ENCODE results near the gene GFRA4. TPM values are rescaled to one million over a fixed set of nuclear protein-coding genes. Genes with fewer than 3 reads are reported as not detected.

The GFRA4 gene
- total RNA-seq, 1 experiment from 2014 or later, result not detected

DNA sequence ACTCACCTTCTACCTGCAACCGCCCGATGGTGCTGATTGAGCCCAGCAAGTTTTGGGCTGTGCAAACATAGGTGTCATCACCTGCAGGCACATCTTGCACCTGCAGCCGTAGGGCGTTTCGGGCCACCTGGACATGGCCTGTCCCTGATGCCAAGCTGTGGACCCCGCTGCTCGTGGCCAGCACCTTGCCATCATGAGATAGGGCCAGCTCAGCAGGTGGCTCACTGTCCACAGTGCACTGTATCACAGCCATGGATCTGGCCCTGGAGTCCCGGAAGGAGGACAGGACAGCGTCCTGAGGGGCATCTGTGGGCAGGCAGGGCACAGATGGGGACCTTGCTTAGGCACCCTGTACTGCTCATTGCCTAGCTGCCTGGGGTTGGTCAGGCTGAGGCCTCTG is 28.7 kb upstream of the GFRA4 start:
- H3K27ac ChIP-seq (ENCODE audit: insufficient read length, low read depth, low read length), result no peak overlapping the region
- H3K79me1 ChIP-seq (ENCODE audit: insufficient read depth, low read depth, low read length, poor library complexity, severe bottlenecking), result no peaks in the 10 kb centered on the region
- no peak overlapping the region for H3K23ac ChIP-seq (ENCODE audit: insufficient read length, low read depth, low read length)
- no peak overlapping the region for H2BK5ac ChIP-seq (ENCODE audit: insufficient read length, low read length)
- no peak overlapping the region for H3K4me2 ChIP-seq (ENCODE audit: insufficient read depth, insufficient read length, low read length)
- H3K27me3 Mint-ChIP-seq (ENCODE audit: low read depth), result peaks cover 7% of the 10 kb centered on the region
- H3K9ac ChIP-seq (ENCODE audit: extremely low read depth, insufficient read length, low read length), result no peak overlapping the region
- H3K9me3 ChIP-seq (ENCODE audit: control insufficient read depth, low read depth, low read length), result no peaks in the 10 kb centered on the region
- H3K4me1 ChIP-seq (ENCODE audit: insufficient read depth, low read length), result no peaks in the 10 kb centered on the region
- H3K4ac ChIP-seq (ENCODE audit: low read depth, low read length), result no peak overlapping the region
- H3K9me3 Mint-ChIP-seq, result peaks cover 3% of the 10 kb centered on the region in 2 experiments; a peak in 3 of 5 replicates
- no peak overlapping the region for H2BK15ac ChIP-seq (ENCODE audit: low read depth, low read length)
- H3K18ac ChIP-seq (ENCODE audit: insufficient read length, low read depth, low read length), result no peak overlapping the region
- WGBS (ENCODE audit: extremely low coverage, insufficient read length, low lambda C conversion rate), result no CpG with 5 or more reads among the region's 9 CpGs
- H3K23me2 ChIP-seq (ENCODE audit: insufficient read length, low read depth, low read length, poor library complexity, severe bottlenecking), result no peaks in the 10 kb centered on the region
- H4K91ac ChIP-seq (ENCODE audit: insufficient read length, low read depth, low read length), result no peak overlapping the region
- H2BK20ac ChIP-seq (ENCODE audit: low read depth, low read length, poor library complexity, severe bottlenecking), result no peak overlapping the region
- no peak overlapping the region for H3T11ph ChIP-seq (ENCODE audit: low read length)
- H4K20me1 ChIP-seq (ENCODE audit: control insufficient read depth, insufficient read depth, insufficient read length), result no peaks in the 10 kb centered on the region
- no peaks in the 10 kb centered on the region for H3K27me3 ChIP-seq (ENCODE audit: insufficient read depth, low read length)
- no peak for DNase-seq
- H2BK12ac ChIP-seq (ENCODE audit: insufficient read length, low read depth, low read length), result no peak overlapping the region
- H4K8ac ChIP-seq (replicated peaks; ENCODE audit: insufficient read length, low read depth, low read length), result no peak overlapping the region
- no peak overlapping the region for H3K27ac Mint-ChIP-seq
- no peak overlapping the region for H2BK120ac ChIP-seq (ENCODE audit: low read depth, low read length, poor library complexity, severe bottlenecking)
- no peak overlapping the region for H2AFZ ChIP-seq (ENCODE audit: low read length)
- H3K4me1 Mint-ChIP-seq, result peaks cover 2 to 7% of the 10 kb centered on the region in 2 experiments; a peak in 3 of 4 replicates
- no peak overlapping the region for H3K56ac ChIP-seq (ENCODE audit: insufficient read length, low read depth, low read length)
- H3K36me3 Mint-ChIP-seq (ENCODE audit: insufficient read depth in 1 of 3, low read depth in 3 of 3), result no peaks in the 10 kb centered on the region; a peak in 1 of 7 replicates
- no peaks in the 10 kb centered on the region for H3K79me2 ChIP-seq (ENCODE audit: insufficient read depth, low read length)
- H2AK5ac ChIP-seq (ENCODE audit: insufficient read length, low read length), result no peak overlapping the region
- no peak overlapping the region for H3K4me3 Mint-ChIP-seq
- no peak overlapping the region for H3K14ac ChIP-seq (ENCODE audit: insufficient read depth, low read length)
- TF ChIP-seq, protein P1, sequence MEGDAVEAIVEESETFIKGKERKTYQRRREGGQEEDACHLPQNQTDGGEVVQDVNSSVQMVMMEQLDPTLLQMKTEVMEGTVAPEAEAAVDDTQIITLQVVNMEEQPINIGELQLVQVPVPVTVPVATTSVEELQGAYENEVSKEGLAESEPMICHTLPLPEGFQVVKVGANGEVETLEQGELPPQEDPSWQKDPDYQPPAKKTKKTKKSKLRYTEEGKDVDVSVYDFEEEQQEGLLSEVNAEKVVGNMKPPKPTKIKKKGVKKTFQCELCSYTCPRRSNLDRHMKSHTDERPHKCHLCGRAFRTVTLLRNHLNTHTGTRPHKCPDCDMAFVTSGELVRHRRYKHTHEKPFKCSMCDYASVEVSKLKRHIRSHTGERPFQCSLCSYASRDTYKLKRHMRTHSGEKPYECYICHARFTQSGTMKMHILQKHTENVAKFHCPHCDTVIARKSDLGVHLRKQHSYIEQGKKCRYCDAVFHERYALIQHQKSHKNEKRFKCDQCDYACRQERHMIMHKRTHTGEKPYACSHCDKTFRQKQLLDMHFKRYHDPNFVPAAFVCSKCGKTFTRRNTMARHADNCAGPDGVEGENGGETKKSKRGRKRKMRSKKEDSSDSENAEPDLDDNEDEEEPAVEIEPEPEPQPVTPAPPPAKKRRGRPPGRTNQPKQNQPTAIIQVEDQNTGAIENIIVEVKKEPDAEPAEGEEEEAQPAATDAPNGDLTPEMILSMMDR (conservative IDR thresholded peaks at IDR 0.05), result no peak
- H4K5ac ChIP-seq (ENCODE audit: insufficient read length, low read depth, low read length), result no peak overlapping the region
